Measurements from ENCODE around the gene XYLT1. TPM values are rescaled to one million over a fixed set of nuclear protein-coding genes. Genes with fewer than 3 reads are reported as not detected.

The XYLT1 gene
- polyA plus RNA-seq, 1 of the 3 experiments (the other 2 are of a cell fraction), result 17.6 TPM

DNA sequence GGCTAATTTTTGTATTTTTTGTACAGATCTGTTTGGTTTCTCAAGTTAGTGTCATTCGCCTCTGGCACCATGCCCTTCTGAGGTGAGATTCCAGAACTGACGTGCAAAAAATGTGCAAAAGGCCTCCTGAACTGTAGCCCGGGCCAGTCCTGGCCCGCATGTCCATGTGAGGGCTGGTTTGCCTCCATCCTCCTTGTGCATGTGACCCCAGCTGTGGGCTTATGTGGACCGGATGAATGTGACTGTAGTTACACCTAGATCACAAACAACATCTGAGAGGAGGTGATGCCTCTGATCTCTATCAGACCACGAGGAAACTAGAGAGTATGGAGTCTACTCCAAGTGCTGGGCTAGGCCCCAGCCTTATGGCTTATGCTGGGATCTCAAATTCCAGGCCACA is 241.6 kb downstream of the XYLT1 start:
- Histone ChIP-seq H3K9me2 (no peaks in the 10 kb centered on the region), H3F3A (replicated peaks; ENCODE audit: insufficient read depth) (peaks cover 16% of the 10 kb centered on the region)
- no peak for DNase-seq

DNA sequence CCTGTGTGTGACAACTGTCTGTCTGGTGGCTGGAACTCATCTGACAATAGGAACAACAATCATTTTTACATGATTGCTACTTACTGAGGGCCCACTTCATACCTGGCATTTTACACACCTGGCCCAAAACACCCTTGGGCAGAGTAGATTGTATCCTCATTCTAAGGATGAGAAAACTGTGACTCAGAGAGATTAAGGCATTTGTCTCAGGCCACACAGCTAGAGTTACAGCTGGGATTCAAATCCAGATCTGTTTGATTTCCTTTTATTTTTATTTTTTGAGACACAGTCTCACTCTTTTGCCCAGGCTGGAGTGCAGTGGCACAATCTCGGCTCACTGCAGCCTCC is 242.1 kb downstream of the XYLT1 start:
- no peak overlapping the region for H3K4me3 ChIP-seq (ENCODE audit: low read depth in 2 of 2, low read length in 1 of 2)
- H3K27me3 ChIP-seq (ENCODE audit: insufficient read depth), result no peaks in the 10 kb centered on the region
- no peaks in the 10 kb centered on the region for H3K9me3 ChIP-seq
- WGBS (ENCODE audit: low lambda C conversion rate), result 100% methylated on average over 1 of the region's 1 CpG
- POLR2A ChIA-PET, result interaction anchor here (0.7 kb wide), 1 partner anchor 128 kb away, joined by 5 read pairs; no protein-coding TSS in a partner anchor
- CTCF ChIA-PET, result interaction anchor here (1.4 kb wide), 1 partner anchor 17 kb away, joined by 5 read pairs; no protein-coding TSS in a partner anchor
- no peak overlapping the region for H2AFZ ChIP-seq (ENCODE audit: low read depth)
- no peaks in the 10 kb centered on the region for H3K9me2 ChIP-seq
- no peak overlapping the region for H3K27ac ChIP-seq (ENCODE audit: low read depth in 2 of 2, low read length in 1 of 2)
- peaks cover 95% of the 10 kb centered on the region for H4K20me1 ChIP-seq (ENCODE audit: insufficient read depth)
- H3K36me3 ChIP-seq (replicated peaks in 1 of 2; ENCODE audit: control insufficient read depth in 1 of 2, insufficient read depth in 2 of 2, low read length in 1 of 2), result peaks cover 0 to 42% of the 10 kb centered on the region in 2 experiments
- H3F3A ChIP-seq (replicated peaks; ENCODE audit: insufficient read depth), result peaks cover 14% of the 10 kb centered on the region
- no peak for DNase-seq
- no peak overlapping the region for H3K9ac ChIP-seq
- H3K79me2 ChIP-seq (ENCODE audit: insufficient read depth), result peaks cover 96% of the 10 kb centered on the region
- peaks cover 0 to 32% of the 10 kb centered on the region in 2 experiments; a peak in 2 of 4 replicates for H3K4me1 ChIP-seq (ENCODE audit: control insufficient read depth in 1 of 2, insufficient read depth in 2 of 2, low read depth in 1 of 2, low read length in 1 of 2)
- TF ChIP-seq MEF2A (IDR thresholded peaks at IDR 0.05; ENCODE audit: borderline replicate concordance, low read depth) (no peak), RCOR1 (IDR thresholded peaks at IDR 0.05; ENCODE audit: low read length) (no peak), TCF12 (IDR thresholded peaks at IDR 0.05) (no peak), TEAD4 (IDR thresholded peaks at IDR 0.05; ENCODE audit: borderline replicate concordance, insufficient read depth) (no peak), RXRA (IDR thresholded peaks at IDR 0.05; ENCODE audit: borderline replicate concordance, low read depth) (no peak), CHD2 (IDR thresholded peaks at IDR 0.05; ENCODE audit: low read length, partially characterized antibody) (no peak), FOXJ3 (CRISPR knock-in tag; IDR thresholded peaks at IDR 0.05) (no peak), RAD21 (IDR thresholded peaks at IDR 0.05; ENCODE audit: low read length) (no peak)
- TF ChIP-seq, protein P1, sequence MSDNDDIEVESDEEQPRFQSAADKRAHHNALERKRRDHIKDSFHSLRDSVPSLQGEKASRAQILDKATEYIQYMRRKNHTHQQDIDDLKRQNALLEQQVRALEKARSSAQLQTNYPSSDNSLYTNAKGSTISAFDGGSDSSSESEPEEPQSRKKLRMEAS (IDR thresholded peaks at IDR 0.05; ENCODE audit: low read depth), result no peak
- H3K4me2 ChIP-seq, result no peak overlapping the region

More for the DNA sequence above, 241.6 kb downstream of the XYLT1 start:
- Histone ChIP-seq H3K79me2 (ENCODE audit: insufficient read depth) (peaks cover 96% of the 10 kb centered on the region), H3K4me1 (ENCODE audit: control insufficient read depth in 1 of 2, insufficient read depth in 2 of 2, low read depth in 1 of 2, low read length in 1 of 2) (peaks cover 0 to 35% of the 10 kb centered on the region in 2 experiments; a peak in 2 of 4 replicates), H3K27ac (ENCODE audit: low read depth in 2 of 2, low read length in 1 of 2) (no peak overlapping the region), H3K36me3 (replicated peaks in 1 of 2; ENCODE audit: control insufficient read depth in 1 of 2, insufficient read depth in 2 of 2, low read length in 1 of 2) (peaks cover 0 to 37% of the 10 kb centered on the region in 2 experiments), H3K4me2 (no peak overlapping the region), H3K9me3 (no peaks in the 10 kb centered on the region), H3K27me3 (ENCODE audit: insufficient read depth) (no peaks in the 10 kb centered on the region), H4K20me1 (ENCODE audit: insufficient read depth) (peaks cover 95% of the 10 kb centered on the region), H3K9ac (no peak overlapping the region), H2AFZ (ENCODE audit: low read depth) (no peak overlapping the region), H3K4me3 (ENCODE audit: low read depth in 2 of 2, low read length in 1 of 2) (no peak overlapping the region)
- CTCF ChIA-PET, result no interaction called here
- POLR2A ChIA-PET, result no interaction called here
- WGBS (ENCODE audit: low lambda C conversion rate), result 86% methylated on average over 6 of the region's 6 CpGs
- TF ChIP-seq FOXJ3 (CRISPR knock-in tag; IDR thresholded peaks at IDR 0.05) (no peak), GATA2 (CRISPR knock-in tag; IDR thresholded peaks at IDR 0.05) (no peak), JUND (IDR thresholded peaks at IDR 0.05) (no peak), POLR2AphosphoS5 (IDR thresholded peaks at IDR 0.05; ENCODE audit: low read depth, low read length) (no peak), NRF1 (IDR thresholded peaks at IDR 0.05; ENCODE audit: low read depth, low read length) (no peak)
- TF ChIP-seq, protein P2, sequence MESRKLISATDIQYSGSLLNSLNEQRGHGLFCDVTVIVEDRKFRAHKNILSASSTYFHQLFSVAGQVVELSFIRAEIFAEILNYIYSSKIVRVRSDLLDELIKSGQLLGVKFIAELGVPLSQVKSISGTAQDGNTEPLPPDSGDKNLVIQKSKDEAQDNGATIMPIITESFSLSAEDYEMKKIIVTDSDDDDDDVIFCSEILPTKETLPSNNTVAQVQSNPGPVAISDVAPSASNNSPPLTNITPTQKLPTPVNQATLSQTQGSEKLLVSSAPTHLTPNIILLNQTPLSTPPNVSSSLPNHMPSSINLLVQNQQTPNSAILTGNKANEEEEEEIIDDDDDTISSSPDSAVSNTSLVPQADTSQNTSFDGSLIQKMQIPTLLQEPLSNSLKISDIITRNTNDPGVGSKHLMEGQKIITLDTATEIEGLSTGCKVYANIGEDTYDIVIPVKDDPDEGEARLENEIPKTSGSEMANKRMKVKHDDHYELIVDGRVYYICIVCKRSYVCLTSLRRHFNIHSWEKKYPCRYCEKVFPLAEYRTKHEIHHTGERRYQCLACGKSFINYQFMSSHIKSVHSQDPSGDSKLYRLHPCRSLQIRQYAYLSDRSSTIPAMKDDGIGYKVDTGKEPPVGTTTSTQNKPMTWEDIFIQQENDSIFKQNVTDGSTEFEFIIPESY (IDR thresholded peaks at IDR 0.05; ENCODE audit: borderline replicate concordance, low read depth), result no peak

Data from SK-N-SH (cell line).